Epithelial cell of prostate (primary cell): ENCODE measurements around the gene MEMO1.
"Not testable (repeated sequence)": the region's sequence is repeated elsewhere in the genome, so short reads cannot be mapped to it uniquely, and the experiment has no call there.

Source experiments
- DNase-seq: peaks from one replicate; pipeline ENCODE4 v3.0.0-alpha.2; 2011; ENCODE audit warnings: low read depth, low spot score
- H3K27ac ChIP-seq: fragments of 450-650 bp; 2 replicates; pipeline ENCODE4 v1.5.1; 2017; ENCODE audit warnings: mild to moderate bottlenecking

MEMO1 gene

GRCh38 chr2:31922542-31923408 is 88.0 kb downstream of the MEMO1 start:
- H3K27ac ChIP-seq: no peak overlapping the region
- DNase-seq: peak; percentile 10

- no peak for DNase-seq
- H3K27ac ChIP-seq: no peak overlapping the region
Measured at GRCh38 chr2:31920962-31921361, 89.8 kb downstream of the MEMO1 start.

GRCh38 chr2:31919499-31919898 is 91.3 kb downstream of the MEMO1 start:
- DNase-seq: no peak
- H3K27ac ChIP-seq: no peak overlapping the region

- DNase-seq: no peak
- no peak overlapping the region for H3K27ac ChIP-seq
Measured at GRCh38 chr2:31909661-31910060, 101.1 kb downstream of the MEMO1 start.

- not testable (repeated sequence) for H3K27ac ChIP-seq, DNase-seq
Measured at GRCh38 chr2:31907491-31907890, 103.3 kb downstream of the MEMO1 start.

- no peak for DNase-seq
- no peak overlapping the region for H3K27ac ChIP-seq
Measured at GRCh38 chr2:31903109-31903780, 107.6 kb downstream of the MEMO1 start.

- H3K27ac ChIP-seq: no peak overlapping the region
- DNase-seq: no peak
Measured at GRCh38 chr2:31901900-31902299, 108.9 kb downstream of the MEMO1 start.

- DNase-seq, H3K27ac ChIP-seq: not testable (repeated sequence)
Measured at GRCh38 chr2:31900156-31900555, 110.7 kb downstream of the MEMO1 start.

GRCh38 chr2:31898346-31898745 is 112.5 kb downstream of the MEMO1 start:
- H3K27ac ChIP-seq, DNase-seq: not testable (repeated sequence)

GRCh38 chr2:31897340-31897739 is 113.5 kb downstream of the MEMO1 start:
- not testable (repeated sequence) for H3K27ac ChIP-seq, DNase-seq

GRCh38 chr2:31896293-31896692 is 114.5 kb downstream of the MEMO1 start:
- no peak overlapping the region for H3K27ac ChIP-seq
- DNase-seq: no peak

- DNase-seq: no peak
- H3K27ac ChIP-seq: no peak overlapping the region
Measured at GRCh38 chr2:31894656-31895055, 116.2 kb downstream of the MEMO1 start.

- DNase-seq: no peak
- no peak overlapping the region for H3K27ac ChIP-seq
Measured at GRCh38 chr2:31893094-31893493, 117.7 kb downstream of the MEMO1 start.

- peak overlapping the region; percentile 4 for H3K27ac ChIP-seq
- no peak for DNase-seq
Measured at GRCh38 chr2:31889044-31889443, 121.8 kb downstream of the MEMO1 start.

- no peak for DNase-seq
- H3K27ac ChIP-seq: peak overlapping the region; percentile 4
Measured at GRCh38 chr2:31888550-31888949, 122.3 kb downstream of the MEMO1 start.

- no peak overlapping the region for H3K27ac ChIP-seq
- no peak for DNase-seq
Measured at GRCh38 chr2:31886700-31887099, 124.1 kb downstream of the MEMO1 start.

GRCh38 chr2:31877008-31877407 is 133.8 kb downstream of the MEMO1 start:
- H3K27ac ChIP-seq: no peak overlapping the region
- no peak for DNase-seq

- DNase-seq: no peak
- H3K27ac ChIP-seq: no peak overlapping the region
Measured at GRCh38 chr2:31874071-31874470, 136.7 kb downstream of the MEMO1 start.

- no peak overlapping the region for H3K27ac ChIP-seq
- DNase-seq: no peak
Measured at GRCh38 chr2:31865215-31865614, 145.6 kb downstream of the MEMO1 start.

- H3K27ac ChIP-seq: no peak overlapping the region
- DNase-seq: no peak
Measured at GRCh38 chr2:31863867-31864266, 146.9 kb downstream of the MEMO1 start.

- not testable (repeated sequence) for DNase-seq, H3K27ac ChIP-seq
Measured at GRCh38 chr2:31863015-31863656, 147.7 kb downstream of the MEMO1 start.
